ENCODE data around the gene DPP9.

DNA sequence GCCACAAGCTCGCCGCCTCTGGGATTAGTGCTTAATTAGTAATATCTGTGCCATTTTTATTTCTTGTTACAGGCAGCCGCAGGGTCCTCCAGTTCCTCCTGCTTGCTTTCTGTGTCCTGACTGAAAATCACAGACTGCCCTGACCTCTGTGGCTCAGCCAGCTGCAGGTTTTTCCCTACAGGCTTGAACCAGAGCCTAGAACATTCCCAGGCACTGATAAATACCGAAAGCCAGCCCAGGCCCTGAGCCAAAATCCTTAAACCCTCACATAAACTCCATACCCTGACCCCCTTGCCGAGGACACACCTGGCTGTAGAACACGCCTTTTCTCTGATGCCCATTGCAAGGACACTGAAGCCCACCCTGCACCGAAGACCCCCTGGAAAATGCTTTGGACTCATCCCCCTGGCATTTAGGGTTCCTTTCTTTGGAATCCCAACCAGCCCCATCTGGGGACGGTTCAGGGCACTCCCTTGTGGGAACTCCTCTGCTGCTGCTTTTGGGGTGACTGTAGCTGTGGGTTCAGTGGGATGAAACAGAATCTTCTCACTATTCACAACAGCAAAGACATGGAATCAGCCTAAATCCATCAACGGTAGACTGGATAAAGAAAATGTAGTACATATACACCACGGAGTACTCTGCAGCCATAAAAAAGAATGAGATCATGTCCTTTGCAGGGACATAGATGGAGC, 15.5 kb downstream of the DPP9 start:
- TF ChIP-seq, protein P1, sequence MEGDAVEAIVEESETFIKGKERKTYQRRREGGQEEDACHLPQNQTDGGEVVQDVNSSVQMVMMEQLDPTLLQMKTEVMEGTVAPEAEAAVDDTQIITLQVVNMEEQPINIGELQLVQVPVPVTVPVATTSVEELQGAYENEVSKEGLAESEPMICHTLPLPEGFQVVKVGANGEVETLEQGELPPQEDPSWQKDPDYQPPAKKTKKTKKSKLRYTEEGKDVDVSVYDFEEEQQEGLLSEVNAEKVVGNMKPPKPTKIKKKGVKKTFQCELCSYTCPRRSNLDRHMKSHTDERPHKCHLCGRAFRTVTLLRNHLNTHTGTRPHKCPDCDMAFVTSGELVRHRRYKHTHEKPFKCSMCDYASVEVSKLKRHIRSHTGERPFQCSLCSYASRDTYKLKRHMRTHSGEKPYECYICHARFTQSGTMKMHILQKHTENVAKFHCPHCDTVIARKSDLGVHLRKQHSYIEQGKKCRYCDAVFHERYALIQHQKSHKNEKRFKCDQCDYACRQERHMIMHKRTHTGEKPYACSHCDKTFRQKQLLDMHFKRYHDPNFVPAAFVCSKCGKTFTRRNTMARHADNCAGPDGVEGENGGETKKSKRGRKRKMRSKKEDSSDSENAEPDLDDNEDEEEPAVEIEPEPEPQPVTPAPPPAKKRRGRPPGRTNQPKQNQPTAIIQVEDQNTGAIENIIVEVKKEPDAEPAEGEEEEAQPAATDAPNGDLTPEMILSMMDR (IDR thresholded peaks at IDR 0.05; ENCODE audit: low read depth, low read length) = no peak
- TF ChIP-seq EZH2phosphoT487 (IDR thresholded peaks at IDR 0.05; ENCODE audit: low read depth) = no peak
